AG20443 (cell line): ENCODE measurements around the gene WASL.
"Not testable (repeated sequence)": the region's sequence is repeated elsewhere in the genome, so short reads cannot be mapped to it uniquely, and the experiment has no call there.

Experiments
- DNase-seq: peaks from one replicate; pipeline ENCODE4 v3.0.0; 2012; ENCODE audit warnings: low spot score, mixed read lengths

WASL gene

DNA sequence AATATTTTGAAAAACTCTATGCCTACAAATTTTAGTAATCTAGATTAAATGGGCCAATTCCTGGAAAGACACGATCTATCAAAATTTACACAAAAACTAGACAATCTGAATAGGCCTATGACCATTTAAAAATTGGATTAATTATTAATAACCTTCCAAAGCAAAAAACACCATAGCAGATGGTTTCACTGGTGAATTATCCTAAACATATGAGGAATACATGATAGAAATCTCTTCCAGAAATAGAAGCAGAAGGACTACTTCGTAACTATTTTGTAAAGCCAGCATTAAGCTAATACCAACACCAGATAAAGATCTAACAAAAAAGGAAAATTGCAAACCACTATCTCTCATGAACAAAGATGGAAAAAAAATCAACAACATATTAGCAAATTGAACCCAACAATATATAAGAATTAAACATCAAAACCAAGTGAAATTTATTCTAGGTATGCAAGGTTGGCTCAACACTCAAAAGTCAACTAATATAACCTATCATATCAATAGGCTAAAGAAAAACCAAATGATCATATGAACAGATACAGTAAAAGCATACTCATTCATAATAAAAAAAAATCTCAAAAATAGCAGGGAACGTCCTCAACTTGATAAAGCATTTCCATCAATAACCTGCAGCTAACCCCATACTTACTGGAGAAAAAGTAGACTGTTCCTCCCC lies 16.3 kb downstream of the WASL start:
- no peak for DNase-seq

DNA sequence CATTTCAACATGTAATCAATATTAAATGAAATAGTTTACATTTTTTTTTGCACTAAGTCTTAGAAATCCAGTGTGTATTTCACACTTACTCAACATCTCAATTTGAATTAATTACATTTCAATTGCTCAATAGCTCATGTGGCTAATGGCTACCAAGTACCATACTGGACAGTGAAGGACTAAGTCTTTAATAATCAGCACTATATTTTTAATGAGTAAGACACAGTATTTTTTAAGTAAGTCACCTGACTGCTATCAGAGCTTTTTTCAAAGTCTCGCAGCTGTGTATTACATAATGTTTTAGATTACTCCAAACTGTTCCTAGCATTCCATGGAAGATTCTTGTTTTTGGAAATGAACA lies 19.6 kb downstream of the WASL start:
- DNase-seq, result no peak

DNA sequence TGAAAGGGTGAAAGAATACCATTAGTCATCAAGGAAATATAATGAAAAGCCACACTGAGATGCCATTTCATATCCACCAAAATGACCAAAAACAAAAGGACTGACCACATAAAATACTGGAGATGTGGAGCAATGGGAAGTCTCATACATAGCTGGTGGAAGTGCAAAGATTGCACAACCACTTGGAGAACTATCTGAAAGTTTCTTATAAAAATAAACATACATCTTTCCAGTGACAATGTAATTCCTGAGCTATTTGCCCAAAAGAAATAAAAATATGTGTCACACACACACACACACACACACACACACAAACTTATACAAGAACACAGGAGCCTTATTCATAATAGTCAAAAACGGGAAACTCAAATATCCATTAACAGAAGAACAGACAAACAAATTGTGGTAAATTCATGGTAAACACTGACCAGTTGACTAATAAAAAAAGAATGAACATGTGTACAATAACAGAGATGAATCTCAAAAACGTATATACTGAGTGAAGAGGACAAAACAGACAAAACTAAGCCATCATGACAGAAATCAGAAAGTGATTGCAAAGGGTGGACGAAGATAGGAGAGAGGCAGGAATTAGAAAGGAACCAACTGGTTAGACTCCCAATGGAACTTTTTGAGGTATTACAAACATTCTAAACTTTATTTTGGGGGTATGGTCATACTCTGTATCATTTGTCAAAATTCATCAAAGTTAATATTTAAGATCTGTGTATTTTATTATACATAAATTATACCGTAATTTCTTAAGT lies 21.5 kb downstream of the WASL start:
- DNase-seq, result peak; percentile 68

DNA sequence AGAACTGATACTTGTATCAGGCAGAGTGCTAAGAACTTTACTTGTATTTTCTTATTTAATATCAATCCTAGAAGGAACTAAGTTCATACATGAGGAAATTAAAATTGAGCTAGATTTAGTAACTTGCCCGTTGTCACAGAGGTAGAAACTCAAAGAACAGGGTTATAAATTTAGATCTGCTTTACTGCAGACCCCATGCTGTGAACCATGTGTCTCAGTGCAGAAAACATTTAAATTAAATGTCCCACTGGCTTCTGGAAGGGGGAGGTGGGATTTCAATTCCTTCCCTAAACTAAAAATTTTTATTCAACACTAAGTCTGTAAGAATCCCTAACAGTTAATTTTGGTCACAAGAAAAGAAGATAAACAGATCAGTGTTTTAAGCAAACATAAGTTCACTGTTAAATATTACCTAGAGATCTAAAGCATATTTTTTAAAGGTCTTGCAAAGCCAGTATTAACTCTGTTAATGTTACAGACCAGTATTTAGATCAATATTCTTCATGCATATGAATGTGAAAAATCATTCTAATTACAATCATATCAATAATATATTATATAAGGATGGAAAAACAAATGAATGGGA lies 23.1 kb downstream of the WASL start:
- no peak for DNase-seq

DNA sequence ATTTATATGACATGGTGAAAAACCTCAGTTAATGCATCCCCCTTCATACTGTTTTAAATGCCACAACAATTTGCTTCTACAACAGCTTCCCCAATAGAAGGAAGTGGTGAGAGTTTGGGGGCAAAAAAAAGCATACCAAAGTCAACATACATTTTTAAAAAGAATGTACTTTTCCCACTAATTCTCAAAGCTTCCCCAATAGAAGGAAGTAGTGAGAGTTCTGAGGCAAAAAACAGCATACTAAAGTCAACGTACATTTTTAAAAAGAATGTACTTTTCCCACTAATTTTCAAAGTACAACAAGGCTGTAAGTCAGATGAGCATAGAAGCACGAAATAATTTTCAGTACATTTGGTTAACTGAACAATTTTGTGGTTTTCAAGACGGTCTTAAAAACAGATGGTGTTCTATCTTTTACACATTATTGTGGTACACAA lies 24.0 kb downstream of the WASL start:
- DNase-seq, result no peak

DNA sequence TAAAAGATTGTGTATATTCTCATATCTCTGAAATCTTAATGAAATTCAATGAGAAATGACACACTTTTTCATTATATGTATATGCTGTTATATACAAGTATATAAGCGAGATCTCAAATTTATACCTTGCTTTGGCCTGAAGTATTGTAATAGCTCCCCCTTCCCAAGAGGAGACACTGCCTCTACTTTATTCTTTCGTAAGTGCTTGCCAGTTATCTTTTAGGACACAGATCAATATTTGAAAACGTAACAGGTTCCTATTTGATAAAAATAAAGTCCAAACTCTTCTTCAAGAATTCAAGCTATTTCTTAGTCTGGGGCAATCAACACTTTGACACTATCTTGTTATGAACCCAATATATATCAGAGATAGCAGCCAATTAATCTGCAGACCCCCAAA lies 24.9 kb downstream of the WASL start:
- DNase-seq, result no peak

DNA sequence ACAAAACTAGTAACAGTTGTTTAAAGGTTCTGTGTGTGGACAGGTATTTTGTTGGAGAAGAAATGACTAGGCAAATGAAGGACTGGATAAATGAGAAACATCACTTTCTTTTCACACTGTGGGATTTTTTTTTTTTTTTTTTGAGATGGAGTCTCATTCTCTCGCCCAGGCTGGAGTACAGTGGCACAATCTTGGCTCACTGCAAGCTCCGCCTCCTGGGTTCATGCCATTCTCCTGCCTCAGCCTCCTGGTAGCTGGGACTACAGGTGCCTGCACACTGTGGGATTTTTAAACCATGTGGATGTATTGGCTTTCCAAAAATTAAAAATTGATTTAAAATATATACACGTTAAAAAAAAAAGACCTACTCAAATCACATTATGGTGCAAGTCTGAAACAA lies 28.3 kb downstream of the WASL start:
- DNase-seq, result not testable (repeated sequence)

DNA sequence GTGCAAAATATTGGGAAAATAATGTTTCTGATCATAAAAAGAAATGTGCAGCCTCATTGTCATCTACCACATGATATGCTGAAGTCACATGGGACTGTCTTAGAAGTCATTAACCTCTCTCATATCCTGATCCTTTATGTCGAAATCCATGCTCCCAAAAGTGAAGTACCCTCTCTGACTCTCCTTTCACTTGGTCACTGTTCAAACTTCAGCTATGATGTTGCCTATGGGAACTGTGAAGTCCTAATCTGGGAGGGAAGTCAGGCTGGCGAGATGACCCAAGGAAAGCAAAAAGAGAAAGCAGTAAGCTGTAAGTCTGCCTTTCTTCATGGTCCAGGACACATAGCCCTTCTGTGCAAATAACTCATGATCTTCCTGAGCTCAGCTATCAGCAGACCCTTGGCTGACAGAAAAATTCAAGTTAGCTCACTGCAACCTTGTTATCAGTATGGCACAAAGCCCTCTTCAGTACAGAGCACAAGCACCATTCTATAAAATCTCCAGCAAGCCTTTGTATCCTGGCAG lies 29.5 kb downstream of the WASL start:
- no peak for DNase-seq

DNA sequence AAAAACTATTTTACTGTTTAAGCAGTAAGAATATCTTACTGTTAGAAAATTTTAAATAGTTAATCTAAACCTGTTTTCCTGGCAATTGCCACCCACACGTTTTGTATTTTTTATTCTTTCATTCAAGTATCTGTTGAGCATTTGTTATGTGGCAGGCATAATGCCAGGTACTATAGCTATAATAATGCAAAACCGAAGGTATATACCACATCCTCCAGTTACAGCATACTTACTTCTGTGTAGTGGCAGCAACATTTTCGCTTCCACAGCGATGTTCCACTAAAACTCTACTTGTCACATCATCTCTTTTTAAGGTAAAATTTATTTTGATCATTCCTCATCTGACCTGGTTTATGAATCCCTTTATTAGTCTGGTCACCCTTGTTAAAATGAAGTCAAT lies 30.0 kb downstream of the WASL start:
- no peak for DNase-seq

DNA sequence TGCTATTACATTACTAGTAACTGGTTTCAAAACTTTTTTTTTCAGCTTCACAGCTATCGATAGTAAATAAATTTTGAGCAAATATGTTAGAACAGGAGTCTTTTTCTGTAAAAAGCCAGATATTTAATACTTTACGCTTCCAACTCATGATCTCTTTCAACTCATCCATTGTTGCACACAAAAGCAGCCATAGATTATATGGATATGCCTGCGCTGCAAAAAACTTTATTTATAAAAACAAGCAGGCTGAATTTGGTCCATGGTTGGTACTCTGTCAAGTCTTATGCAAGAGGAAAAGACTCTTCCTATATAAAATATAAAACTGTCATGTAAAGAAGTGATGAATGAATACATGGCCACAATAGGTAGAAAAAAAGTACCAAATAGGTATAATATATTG lies 31.1 kb downstream of the WASL start:
- DNase-seq, result no peak

DNA sequence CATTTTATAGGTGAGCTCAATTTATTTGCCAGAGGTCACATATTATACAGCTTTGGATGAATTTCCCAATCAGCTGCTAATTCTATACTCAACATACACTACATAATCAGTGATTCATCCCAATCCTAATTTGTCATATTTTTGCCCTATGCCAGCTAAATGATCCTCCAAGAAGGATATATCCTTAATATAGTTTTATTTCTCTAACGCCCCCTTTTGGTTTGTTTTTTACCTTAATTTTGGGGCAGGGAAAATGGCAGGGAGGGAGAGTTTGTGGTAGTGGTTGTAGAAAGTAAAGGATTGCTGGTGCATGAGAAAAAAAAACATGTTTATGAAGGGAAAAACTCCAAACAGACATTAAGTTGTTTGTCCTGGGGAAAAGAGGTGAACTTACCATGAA lies 31.9 kb downstream of the WASL start:
- DNase-seq, result no peak

DNA sequence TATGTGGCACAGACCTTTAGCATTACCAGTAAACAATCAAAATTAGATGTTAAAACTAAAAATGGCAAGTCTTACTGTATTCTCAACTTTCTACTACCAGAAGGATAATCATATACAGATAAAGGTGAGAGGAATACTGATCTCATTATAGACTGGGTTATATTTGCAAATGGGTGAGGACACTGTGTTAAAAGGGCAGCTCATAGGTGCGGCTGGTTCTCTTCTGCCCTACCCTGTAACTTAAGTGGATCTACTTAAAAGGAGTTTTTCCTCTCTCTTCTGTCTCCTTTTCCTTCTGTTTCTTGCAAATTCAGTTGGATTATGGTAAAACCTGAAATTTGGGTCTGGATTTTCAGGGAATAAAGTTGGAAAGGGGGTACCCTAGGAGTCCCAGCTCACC lies 33.0 kb downstream of the WASL start:
- no peak for DNase-seq

DNA sequence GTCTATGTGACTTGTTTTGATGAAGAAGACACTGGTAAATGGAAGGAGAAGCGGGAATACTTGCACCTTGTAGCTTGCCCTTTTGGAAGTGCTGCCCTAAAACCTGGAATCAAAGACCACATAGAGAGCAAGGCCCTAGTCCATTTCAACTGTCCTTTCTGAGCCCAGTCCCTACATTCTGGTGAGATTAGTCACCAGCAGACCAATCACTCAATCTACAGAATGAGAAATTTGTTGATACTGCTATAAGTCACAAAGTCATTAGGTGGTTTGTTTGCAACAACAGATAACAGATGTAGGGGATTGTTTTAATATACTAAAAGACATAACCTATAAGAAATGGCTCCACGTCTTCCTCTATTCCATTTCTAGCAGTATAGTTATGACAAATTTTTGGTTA lies 33.6 kb downstream of the WASL start:
- DNase-seq, result no peak

DNA sequence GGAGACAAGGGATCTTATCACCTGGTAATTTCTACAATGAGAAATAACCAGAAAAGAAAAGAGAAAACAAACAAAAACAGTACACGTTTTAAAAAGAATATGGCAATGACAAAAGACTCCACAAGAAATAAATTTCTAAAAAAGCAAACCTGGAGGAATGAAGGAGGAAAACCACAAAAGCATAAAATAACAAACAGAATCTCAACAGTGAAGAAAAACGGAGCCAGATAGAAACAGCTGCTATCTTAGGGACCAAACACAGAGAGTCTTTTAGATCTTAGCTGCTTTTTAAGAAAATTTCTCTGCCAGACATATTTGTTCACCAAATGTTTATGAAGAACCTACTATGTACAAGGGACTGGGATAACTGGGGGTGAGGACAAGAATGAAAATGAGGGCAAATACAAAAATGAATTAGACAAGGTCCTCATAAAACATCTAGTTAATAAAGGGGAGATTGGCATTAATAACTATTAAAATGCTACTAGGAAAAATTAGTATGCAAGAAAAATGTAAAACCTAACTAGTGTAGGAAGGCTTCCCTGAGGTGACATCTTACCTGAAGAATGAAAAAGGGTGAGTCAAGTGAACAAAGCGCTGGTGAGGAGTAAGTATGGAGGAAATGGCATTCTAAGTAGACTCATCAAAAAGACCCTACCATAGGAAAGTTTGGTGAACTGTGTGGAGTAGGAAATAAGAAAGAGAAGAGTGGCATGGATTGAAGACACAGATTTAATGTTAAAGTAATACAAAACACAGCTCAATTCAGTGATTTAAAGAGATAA lies 34.3 kb downstream of the WASL start:
- DNase-seq, result no peak

DNA sequence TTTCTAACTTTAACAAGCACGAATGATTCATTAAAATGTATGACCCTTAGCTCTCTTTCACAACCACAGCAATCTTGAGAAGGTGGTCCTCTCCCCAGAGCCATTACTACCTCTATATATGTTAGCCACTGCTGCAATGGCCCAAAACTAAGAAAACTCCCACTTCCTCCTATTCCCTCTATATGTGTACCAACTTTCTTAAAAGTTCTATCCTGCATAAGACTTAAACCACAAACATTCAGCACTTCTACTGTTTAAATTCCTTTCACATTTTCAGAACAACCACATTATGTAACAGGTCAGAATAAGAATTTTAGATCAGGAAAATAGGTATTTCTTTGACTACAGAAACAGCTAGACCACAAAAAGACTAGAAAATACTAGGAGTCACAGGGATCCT lies 36.2 kb downstream of the WASL start:
- peak; percentile 40 for DNase-seq

DNA sequence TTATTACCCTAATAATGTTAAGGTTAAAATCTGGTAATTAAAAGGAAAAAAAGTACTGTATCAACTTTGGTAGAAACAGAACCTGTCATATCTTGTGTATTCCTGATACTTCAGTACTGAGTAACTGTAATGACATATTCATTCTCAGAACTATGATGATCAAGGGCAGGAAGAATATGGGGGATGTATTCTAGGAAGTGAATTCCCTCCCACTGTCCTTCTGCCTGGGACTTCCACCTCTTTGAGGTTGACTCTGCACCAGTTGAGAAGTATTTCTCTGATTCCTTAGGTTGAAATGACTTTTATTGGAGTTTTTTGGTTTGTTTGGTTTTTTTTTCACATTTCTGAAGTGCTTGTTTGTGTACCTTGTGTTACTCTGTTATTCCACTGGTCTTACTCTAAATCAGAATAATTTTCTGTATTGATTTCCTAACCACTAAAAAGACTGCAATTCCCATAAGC lies 36.9 kb downstream of the WASL start:
- no peak for DNase-seq

DNA sequence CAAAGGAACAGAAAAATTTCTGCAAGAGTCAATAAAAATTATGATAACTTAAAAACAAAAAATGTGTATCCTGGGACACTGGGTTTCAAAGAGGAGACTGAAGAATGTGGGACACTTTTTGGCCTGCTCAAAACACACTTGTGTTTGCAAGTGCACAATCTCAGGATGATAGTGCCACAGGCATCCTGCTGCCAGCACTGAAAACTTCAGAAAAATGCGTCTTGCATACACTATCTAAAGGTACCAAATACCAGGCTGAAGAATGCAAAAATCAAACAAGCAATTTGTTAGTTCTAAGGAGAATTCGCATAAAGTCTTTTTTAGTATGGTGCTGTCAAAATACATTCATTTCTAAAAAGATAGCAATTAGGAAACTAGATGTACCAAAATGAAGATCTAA lies 38.1 kb downstream of the WASL start:
- no peak for DNase-seq

DNA sequence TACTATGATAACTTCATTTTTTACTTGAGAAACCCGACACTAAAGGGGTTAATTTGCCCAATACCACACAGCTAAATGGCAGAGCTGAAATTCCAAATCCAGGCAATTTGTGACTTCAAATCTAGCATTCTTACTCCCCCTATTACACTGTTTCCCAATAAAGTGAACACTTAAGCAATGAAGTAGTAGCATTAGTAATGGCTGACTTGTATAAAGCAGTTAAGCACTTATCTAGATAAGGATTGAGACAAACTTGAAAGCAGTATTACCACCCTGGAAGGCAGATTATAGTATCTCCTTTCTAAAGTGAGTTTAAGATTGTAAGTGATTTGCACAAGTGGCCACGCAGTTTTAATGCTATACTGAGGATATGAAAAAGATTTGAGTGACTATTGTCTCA lies 39.3 kb downstream of the WASL start:
- DNase-seq, result no peak

DNA sequence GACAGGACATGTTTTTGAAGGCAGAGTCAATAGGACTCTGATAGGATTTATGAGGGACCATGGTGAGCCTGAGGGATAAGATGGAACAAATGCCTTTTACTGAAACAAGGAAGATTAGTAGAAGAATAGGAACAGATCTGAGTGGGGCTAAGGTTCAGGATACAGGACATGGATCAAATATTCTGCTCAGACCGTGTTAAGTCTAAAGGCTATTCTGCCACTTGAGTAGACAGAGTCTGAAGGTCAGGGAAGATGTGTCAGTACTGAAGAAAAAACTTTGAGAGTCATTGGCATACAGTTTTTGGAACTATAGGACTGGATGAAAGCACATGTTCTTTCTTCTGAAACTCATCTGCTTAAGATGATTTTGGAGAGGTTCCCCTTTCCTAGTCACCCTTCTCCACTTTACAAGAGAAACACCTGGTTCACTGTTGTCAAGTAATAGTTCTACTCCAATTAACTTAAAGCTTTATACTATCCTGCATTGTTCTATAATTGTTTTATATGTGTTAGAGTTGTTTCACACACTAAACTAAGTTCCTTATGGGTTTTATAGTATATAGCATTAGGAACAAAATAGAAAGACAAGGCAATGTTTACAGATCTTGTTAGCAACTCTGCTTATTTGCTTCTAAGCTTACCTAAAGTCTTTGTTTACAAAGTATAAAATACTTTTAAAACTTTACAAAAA lies 43.4 kb downstream of the WASL start:
- DNase-seq, result no peak

DNA sequence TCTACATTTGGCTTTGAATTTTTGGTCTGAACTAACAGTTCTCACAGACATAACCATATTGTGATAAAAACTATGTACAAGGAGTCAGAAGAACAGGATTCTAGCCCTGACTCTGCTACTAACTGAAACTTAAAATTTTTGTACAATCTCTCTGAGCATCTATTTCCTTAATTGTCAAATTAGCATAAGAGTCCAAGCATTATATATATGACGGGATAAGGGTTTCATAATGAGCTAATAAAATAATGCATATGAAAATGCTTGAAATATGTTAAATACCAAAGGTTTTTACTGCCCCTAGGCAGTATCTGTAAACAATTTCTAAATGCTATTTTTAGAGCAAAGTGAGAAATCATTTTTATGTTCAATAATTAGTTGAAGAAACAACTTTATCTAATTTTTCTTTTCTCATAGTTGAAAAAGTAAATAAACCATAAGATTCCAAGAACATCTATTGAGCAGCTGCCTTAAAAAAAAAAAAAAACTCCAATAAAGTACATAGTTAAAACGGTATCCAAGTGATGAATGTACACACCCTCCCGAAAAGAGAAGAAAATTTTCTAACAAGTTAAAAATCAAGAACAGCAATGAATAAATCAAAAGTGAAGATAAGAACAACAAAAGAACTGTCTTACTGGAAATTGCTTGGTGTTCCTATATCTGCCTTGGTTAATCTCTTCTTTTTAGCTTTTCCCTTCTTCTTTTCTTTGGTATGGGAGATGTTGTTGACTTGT lies 52.7 kb downstream of the WASL start:
- DNase-seq, result no peak

DNA sequence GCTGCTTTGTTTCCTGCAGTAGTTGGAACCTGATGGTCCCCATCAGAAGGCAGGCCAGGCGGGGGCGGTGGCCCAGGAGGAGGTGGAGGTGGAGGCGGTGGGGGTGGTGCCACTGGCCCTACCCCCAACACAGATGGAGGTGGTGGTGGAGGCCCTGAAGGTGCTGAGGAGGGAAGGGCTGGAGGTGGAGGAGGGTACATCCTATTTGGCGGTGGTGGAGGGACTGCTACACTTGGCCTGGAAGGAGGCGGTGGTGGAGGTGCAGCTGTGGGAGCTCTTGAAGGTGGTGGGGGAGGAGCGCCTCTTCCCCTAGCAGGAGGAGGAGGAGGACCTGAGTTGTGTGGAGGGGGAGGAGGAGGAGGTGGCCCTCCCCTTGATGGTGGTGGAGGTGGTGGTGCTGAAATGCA lies 56.3 kb downstream of the WASL start:
- DNase-seq, result no peak
